ENCODE data around the gene GRK1. TPM values are rescaled to one million over a fixed set of nuclear protein-coding genes. Genes with fewer than 3 reads are reported as not detected.
A peak's percentile ranks its signal among the peaks of the same experiment; 100 is the strongest.
"Not testable (repeated sequence)": the region's sequence is repeated elsewhere in the genome, so short reads cannot be mapped to it uniquely, and the experiment has no call there.

The GRK1 gene
- total and polyA plus RNA-seq, 4 experiments from 2014 or later: not detected

DNA sequence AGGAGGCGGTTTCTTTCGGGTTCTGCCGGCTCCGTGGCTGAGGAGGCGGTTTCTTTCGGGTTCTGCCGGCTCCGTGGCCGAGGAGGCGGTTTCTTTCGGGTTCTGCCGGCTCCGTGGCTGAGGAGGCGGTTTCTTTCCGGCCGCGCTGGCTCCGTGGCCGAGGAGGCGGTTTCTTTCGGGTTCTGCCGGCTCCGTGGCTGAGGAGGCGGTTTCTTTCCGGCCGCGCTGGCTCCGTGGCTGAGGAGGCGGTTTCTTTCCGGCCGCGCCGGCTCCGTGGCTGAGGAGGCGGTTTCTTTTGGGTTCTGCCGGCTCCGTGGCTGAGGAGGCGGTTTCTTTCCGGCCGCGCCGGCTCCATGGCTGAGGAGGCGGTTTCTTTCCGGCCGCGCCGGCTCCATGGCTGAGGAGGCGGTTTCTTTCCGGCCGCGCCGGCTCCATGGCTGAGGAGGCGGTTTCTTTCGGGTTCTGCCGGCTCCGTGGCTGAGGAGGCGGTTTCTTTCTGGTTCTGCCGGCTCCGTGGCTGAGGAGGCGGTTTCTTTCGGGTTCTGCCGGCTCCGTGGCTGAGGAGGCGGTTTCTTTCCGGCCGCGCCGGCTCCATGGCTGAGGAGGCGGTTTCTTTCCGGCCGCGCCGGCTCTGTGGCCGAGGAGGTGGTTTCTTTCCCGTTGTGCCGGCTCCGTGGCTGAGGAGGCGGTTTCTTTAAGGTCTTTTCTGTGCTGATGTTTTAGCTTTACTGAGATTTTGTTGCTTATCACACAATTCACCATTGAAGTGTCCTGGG, 85.4 kb downstream of the GRK1 start:
- H3K27me3 Mint-ChIP-seq; H3K4me1 Mint-ChIP-seq; H3K9me3 Mint-ChIP-seq; H3K36me3 Mint-ChIP-seq; POLR2A ChIA-PET (ENCODE audit: partially characterized antibody); intact Hi-C loops (cut with micrococcal nuclease); CTCF ChIA-PET (ENCODE audit: partially characterized antibody); H3K4me3 ChIP-seq (ENCODE audit: low read length in 2 of 2); H3K36me3 ChIP-seq (ENCODE audit: insufficient read depth, low read length); H3K27ac ChIP-seq (ENCODE audit: low read depth, low read length); H3K9me3 ChIP-seq (ENCODE audit: control insufficient read depth in 1 of 2, low read length in 2 of 2); H3K4me3 Mint-ChIP-seq; H3K4me1 ChIP-seq (ENCODE audit: insufficient read depth, low read length); H3K27me3 ChIP-seq (ENCODE audit: insufficient read depth, low read length); H3K27ac Mint-ChIP-seq; DNase-seq: not testable (repeated sequence)

DNA sequence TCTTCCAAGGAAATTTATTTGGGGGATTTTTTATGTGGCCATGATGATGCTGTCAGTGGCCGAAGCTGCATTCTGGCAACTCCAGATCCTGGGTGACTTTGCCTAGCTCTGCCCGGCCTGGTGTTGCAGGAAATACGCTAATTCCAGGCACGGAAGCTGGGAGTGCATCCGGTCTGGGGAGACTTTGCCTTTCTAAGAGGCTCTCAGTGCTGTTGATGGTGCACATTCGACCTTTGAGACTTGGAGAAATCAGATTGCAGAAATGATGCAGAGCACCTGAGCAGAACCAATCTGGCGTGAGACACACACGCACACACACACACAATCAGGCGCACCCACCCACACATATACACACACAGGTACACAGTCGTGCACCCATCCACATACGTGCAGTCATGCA, 86.2 kb downstream of the GRK1 start:
- peaks cover 4 to 8% of the 10 kb centered on the region in 2 donors for H3K27me3 Mint-ChIP-seq
- ChIA-PET CTCF (ENCODE audit: partially characterized antibody) (no interaction called here), POLR2A (ENCODE audit: partially characterized antibody) (no interaction called here)
- H3K9me3 Mint-ChIP-seq: peaks cover 0 to 2% (median 0%) of the 10 kb centered on the region in 8 donors
- peaks cover under 1 to 2% (median 1%) of the 10 kb centered on the region in 4 donors for H3K4me1 Mint-ChIP-seq
- H3K4me3 ChIP-seq (ENCODE audit: low read length in 2 of 2): no peak overlapping the region
- H3K27me3 ChIP-seq (ENCODE audit: insufficient read depth, low read length): peaks cover 5% of the 10 kb centered on the region
- DNase-seq: no peak
- no peaks in the 10 kb centered on the region for H3K9me3 ChIP-seq (ENCODE audit: control insufficient read depth in 1 of 2, low read length in 2 of 2)
- no peak overlapping the region for H3K27ac ChIP-seq (ENCODE audit: low read depth, low read length)
- H3K4me3 Mint-ChIP-seq: no peak overlapping the region
- H3K27ac Mint-ChIP-seq: no peak overlapping the region
- H3K36me3 ChIP-seq (ENCODE audit: insufficient read depth, low read length): no peaks in the 10 kb centered on the region
- H3K4me1 ChIP-seq (ENCODE audit: insufficient read depth, low read length): no peaks in the 10 kb centered on the region
- intact Hi-C loops (cut with micrococcal nuclease): no loop called here
- H3K36me3 Mint-ChIP-seq: no peaks in the 10 kb centered on the region

DNA sequence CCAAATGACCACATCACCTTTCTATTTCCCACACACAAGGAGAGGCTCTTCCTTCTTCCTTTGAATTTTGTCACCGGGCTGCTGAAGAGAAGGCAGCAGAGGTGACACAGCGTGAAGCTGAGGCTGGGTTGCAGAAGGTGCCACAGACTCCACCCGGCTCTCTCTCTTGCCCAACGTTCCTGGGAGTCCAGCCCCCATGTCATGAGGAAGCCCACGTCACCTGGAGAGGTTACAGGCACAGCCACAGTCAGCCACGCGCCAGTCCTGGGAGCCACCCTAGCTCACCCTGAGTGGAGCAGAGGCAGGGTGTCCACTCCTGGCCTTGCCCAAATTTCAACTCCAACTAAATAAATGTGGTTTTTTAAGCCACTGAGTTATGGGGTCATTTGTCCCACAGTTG, 87.2 kb downstream of the GRK1 start:
- H3K36me3 ChIP-seq (ENCODE audit: insufficient read depth, low read length): no peaks in the 10 kb centered on the region
- no peaks in the 10 kb centered on the region for H3K9me3 ChIP-seq (ENCODE audit: control insufficient read depth in 1 of 2, low read length in 2 of 2)
- Mint-ChIP-seq H3K27ac (no peak overlapping the region), H3K9me3 (peaks cover 0 to 2% (median 0%) of the 10 kb centered on the region in 8 donors), H3K4me3 (no peak overlapping the region), H3K36me3 (no peaks in the 10 kb centered on the region), H3K27me3 (peaks cover 4 to 11% of the 10 kb centered on the region in 2 donors), H3K4me1 (peaks cover 3 to 8% (median 5%) of the 10 kb centered on the region in 4 donors)
- POLR2A ChIA-PET (ENCODE audit: partially characterized antibody): no interaction called here
- CTCF ChIA-PET (ENCODE audit: partially characterized antibody): no interaction called here
- H3K27ac ChIP-seq (ENCODE audit: low read depth, low read length): no peak overlapping the region
- intact Hi-C loops (cut with micrococcal nuclease): no loop called here
- DNase-seq: no peak
- H3K27me3 ChIP-seq (ENCODE audit: insufficient read depth, low read length): peaks cover 7% of the 10 kb centered on the region
- H3K4me1 ChIP-seq (ENCODE audit: insufficient read depth, low read length): peaks cover 6% of the 10 kb centered on the region
- H3K4me3 ChIP-seq (ENCODE audit: low read length in 2 of 2): no peak overlapping the region

DNA sequence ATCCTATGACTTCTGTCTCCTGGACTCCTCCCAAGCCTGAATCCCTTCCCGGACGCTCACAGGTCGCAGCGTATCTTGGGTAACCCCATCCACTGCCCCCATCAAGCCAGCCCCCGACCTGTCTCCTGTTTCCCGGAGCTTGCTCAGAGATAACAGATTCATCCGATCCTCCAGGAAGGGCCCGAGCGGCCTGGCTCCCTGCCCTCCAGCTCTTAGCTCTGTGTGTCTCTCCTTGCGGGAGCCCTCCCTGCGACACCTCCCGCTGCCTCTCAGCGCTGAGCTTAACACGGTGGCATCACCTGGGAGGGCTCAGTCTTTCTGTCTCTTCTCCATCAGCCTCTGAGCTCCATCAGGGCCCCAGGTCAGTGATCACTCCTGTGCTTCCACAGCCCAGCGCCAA, 87.7 kb downstream of the GRK1 start:
- CTCF ChIA-PET (ENCODE audit: partially characterized antibody): no interaction called here
- H3K36me3 ChIP-seq (ENCODE audit: insufficient read depth, low read length): no peaks in the 10 kb centered on the region
- peak overlapping the region in 1 of 8 donors; percentile 32 for H3K4me3 Mint-ChIP-seq
- peaks cover 0 to 2% (median 0%) of the 10 kb centered on the region in 8 donors for H3K9me3 Mint-ChIP-seq
- intact Hi-C loops (cut with micrococcal nuclease): no loop called here
- peaks cover 11% of the 10 kb centered on the region for H3K4me1 ChIP-seq (ENCODE audit: insufficient read depth, low read length)
- POLR2A ChIA-PET (ENCODE audit: partially characterized antibody): no interaction called here
- no peak overlapping the region for H3K27ac ChIP-seq (ENCODE audit: low read depth, low read length)
- peaks cover 0 to 3% of the 10 kb centered on the region in 2 donors for H3K36me3 Mint-ChIP-seq
- no peaks in the 10 kb centered on the region for H3K9me3 ChIP-seq (ENCODE audit: control insufficient read depth in 1 of 2, low read length in 2 of 2)
- H3K27ac Mint-ChIP-seq: no peak overlapping the region
- peaks cover 7 to 12% (median 9%) of the 10 kb centered on the region in 4 donors for H3K4me1 Mint-ChIP-seq
- H3K4me3 ChIP-seq (ENCODE audit: low read length in 2 of 2): no peak overlapping the region
- H3K27me3 Mint-ChIP-seq: peaks cover 8 to 16% of the 10 kb centered on the region in 2 donors
- peaks cover 11% of the 10 kb centered on the region for H3K27me3 ChIP-seq (ENCODE audit: insufficient read depth, low read length)
- DNase-seq: no peak

DNA sequence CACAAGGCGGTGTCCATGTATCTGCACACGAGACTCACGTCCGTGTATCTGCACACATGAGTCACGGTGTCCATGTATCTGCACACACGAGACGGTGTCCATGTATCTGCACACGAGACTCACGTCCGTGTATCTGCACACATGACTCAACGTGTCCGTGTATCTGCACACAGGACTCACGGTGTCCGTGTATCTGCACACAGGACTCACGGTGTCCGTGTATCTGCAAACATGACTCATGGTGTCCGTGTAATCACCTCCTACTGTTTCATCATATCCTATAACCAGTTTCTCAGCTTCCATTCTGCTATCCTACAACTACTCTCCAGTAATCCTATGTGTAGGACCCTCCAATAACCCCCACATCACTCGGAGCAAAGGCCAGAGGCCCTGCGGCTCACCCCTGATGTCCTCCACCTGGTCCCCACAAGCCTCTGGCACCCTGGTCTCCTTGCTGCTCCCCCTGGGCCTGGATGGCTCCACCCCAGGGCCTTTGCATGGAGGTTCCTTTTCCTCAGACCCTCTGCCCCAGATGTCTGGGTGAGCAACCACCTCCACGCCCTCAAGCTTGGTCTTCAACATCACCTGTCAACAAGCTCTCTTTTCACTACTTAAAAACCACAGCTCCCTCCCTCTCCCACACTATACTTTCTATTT, 89.5 kb downstream of the GRK1 start:
- Histone ChIP-seq H3K36me3 (ENCODE audit: insufficient read depth, low read length) (no peaks in the 10 kb centered on the region), H3K4me3 (ENCODE audit: low read length in 2 of 2) (no peak overlapping the region), H3K27ac (ENCODE audit: low read depth, low read length) (no peak overlapping the region), H3K4me1 (ENCODE audit: insufficient read depth, low read length) (peaks cover 14% of the 10 kb centered on the region), H3K27me3 (ENCODE audit: insufficient read depth, low read length) (peaks cover 29% of the 10 kb centered on the region), H3K9me3 (ENCODE audit: control insufficient read depth in 1 of 2, low read length in 2 of 2) (no peaks in the 10 kb centered on the region)
- peak overlapping the region in 1 of 8 donors; percentile 38 for H3K4me3 Mint-ChIP-seq
- ChIA-PET CTCF (ENCODE audit: partially characterized antibody) (no interaction called here), POLR2A (ENCODE audit: partially characterized antibody) (interaction anchor here (0.6 kb wide), 1 partner anchor 15 kb away, joined by 4 read pairs; no protein-coding TSS in a partner anchor)
- peaks cover 16 to 29% of the 10 kb centered on the region in 2 donors for H3K27me3 Mint-ChIP-seq
- H3K27ac Mint-ChIP-seq: no peak overlapping the region
- DNase-seq: no peak
- intact Hi-C loops (cut with micrococcal nuclease): no loop called here
- peaks cover 0 to 3% of the 10 kb centered on the region in 2 donors for H3K36me3 Mint-ChIP-seq
- peaks cover 7 to 15% (median 12%) of the 10 kb centered on the region in 4 donors for H3K4me1 Mint-ChIP-seq
- H3K9me3 Mint-ChIP-seq: no peaks in the 10 kb centered on the region

DNA sequence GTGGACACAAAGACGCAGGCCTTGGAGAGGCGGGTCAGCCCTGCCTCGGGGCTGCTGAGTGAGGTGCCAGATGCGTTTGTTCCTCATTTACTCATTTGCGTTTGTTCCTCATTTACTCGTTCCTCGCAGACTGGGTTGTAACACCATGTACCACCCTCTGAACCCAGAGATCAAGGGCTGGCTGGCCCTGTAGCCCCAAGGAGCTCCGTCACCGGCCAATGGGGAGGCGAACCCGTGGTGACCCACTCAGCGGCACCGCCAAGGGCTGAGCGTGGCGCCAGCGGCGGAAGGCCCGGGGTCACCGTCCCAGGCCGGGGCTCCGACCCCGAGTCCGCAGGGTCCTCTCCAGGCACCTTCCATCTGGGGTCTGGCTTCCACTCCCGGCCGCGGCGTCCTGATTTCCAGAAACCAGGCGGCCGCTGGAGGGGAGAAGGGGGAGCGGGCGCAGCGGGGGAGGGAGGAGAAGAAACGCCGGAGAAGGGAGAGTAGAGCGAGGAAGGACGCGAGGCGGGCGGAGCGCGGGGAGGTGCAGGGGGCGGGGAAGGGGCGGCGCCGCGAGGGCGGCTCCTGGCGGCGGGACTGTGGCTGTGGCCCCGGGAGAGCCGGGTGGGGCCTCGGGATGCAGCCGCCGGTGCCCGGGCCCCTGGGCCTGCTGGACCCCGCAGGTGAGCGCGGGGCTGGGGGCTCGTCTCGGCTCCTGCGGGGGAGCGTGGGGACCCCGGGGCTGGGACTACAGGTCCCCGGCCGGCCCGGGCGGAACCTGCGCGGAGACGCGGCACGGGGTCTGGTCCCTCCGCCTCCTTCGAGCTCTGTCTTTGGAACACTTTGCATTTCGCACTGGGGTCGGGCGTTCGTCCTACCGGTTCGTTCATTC, 91.9 kb downstream of the GRK1 start, which contains the start of gene TMEM255B:
TSS of gene TMEM255B (plus strand) at position 576 of the 874 bp plus-strand sequence. CDS start at position 620, 44 bp downstream.
- H3K27ac ChIP-seq (ENCODE audit: low read depth, low read length): no peak within 1 kb of the TSS
- Mint-ChIP-seq H3K27ac (peak within 1 kb of the TSS in 4 of 7 donors; percentile 3 to 80 (median 68)), H3K27me3 (peaks cover 25 to 41% of the 10 kb centered on the region in 2 donors), H3K4me1 (peaks cover 7 to 15% (median 12%) of the 10 kb centered on the region in 4 donors), H3K9me3 (no peaks in the 10 kb centered on the region), H3K36me3 (peaks cover 0 to 3% of the 10 kb centered on the region in 2 donors), H3K4me3 (peak within 1 kb of the TSS; percentile 81 to 96 (median 90))
- peak within 1 kb of the TSS; percentile 22 to 59 for H3K4me3 ChIP-seq (ENCODE audit: low read length in 2 of 2)
- H3K36me3 ChIP-seq (ENCODE audit: insufficient read depth, low read length): no peaks in the 10 kb centered on the region
- no peaks in the 10 kb centered on the region for H3K9me3 ChIP-seq (ENCODE audit: control insufficient read depth in 1 of 2, low read length in 2 of 2)
- intact Hi-C loops (cut with micrococcal nuclease): no loop called here
- peaks cover 14% of the 10 kb centered on the region for H3K4me1 ChIP-seq (ENCODE audit: insufficient read depth, low read length)
- CTCF ChIA-PET (ENCODE audit: partially characterized antibody): interaction anchor here (1.0 kb wide), 2 partner anchors 9 kb away, joined by 3 read pairs; no protein-coding TSS in a partner anchor
- DNase-seq: peak; percentile 58 to 72 (median 59)
- peaks cover 37% of the 10 kb centered on the region for H3K27me3 ChIP-seq (ENCODE audit: insufficient read depth, low read length)
- POLR2A ChIA-PET (ENCODE audit: partially characterized antibody): no interaction called here
